Measurements from ENCODE around the gene ANKZF1. TPM values are rescaled to one million over a fixed set of nuclear protein-coding genes. Genes with fewer than 3 reads are reported as not detected.

ANKZF1 gene
- polyA plus RNA-seq, 1 donor, result 73.1 TPM

GRCh38 chr2:219207134-219207883 lies 22.3 kb upstream of the ANKZF1 start:
- no peak for DNase-seq

GRCh38 chr2:219207884-219208740 lies 21.5 kb upstream of the ANKZF1 start:
- DNase-seq, result no peak

GRCh38 chr2:219209236-219210195 lies 20.1 kb upstream of the ANKZF1 start:
- DNase-seq, result no peak

GRCh38 chr2:219210196-219210885 lies 19.3 kb upstream of the ANKZF1 start:
- no peak for DNase-seq

GRCh38 chr2:219210886-219211362 lies 18.7 kb upstream of the ANKZF1 start:
- DNase-seq, result no peak

- no peak for DNase-seq
These were observed 16.6 kb upstream of the ANKZF1 start for GRCh38 chr2:219213026-219213415.

GRCh38 chr2:219213486-219214071 lies 16.0 kb upstream of the ANKZF1 start:
- no peak for DNase-seq

GRCh38 chr2:219214141-219214540 lies 15.5 kb upstream of the ANKZF1 start:
- no peak for DNase-seq

- DNase-seq, result no peak
These were observed 14.8 kb upstream of the ANKZF1 start for GRCh38 chr2:219214786-219215185.

- no peak for DNase-seq
These were observed 13.6 kb upstream of the ANKZF1 start for GRCh38 chr2:219215871-219216534.

- no peak for DNase-seq
These were observed 13.1 kb upstream of the ANKZF1 start for GRCh38 chr2:219216535-219216915.

- no peak for DNase-seq
These were observed 11.3 kb upstream of the ANKZF1 start for GRCh38 chr2:219218217-219218731.

- peak; percentile 95 for DNase-seq
These were observed 10.6 kb upstream of the ANKZF1 start, which contains the start of gene ABCB6 for GRCh38 chr2:219218732-219219701. ABCB6 (minus strand) TSS chr2:219218958; CDS start chr2:219218673, 285 bp downstream.

- no peak for DNase-seq
These were observed 9.6 kb upstream of the ANKZF1 start for GRCh38 chr2:219219784-219220532.

- DNase-seq, result no peak
These were observed 8.8 kb upstream of the ANKZF1 start for GRCh38 chr2:219220652-219221402.

GRCh38 chr2:219221957-219222518 lies 7.6 kb upstream of the ANKZF1 start:
- DNase-seq, result no peak

Measured in left kidney (tissue), 2 donors.